ENCODE results near the gene SCYGR7.

Gene SCYGR7

DNA sequence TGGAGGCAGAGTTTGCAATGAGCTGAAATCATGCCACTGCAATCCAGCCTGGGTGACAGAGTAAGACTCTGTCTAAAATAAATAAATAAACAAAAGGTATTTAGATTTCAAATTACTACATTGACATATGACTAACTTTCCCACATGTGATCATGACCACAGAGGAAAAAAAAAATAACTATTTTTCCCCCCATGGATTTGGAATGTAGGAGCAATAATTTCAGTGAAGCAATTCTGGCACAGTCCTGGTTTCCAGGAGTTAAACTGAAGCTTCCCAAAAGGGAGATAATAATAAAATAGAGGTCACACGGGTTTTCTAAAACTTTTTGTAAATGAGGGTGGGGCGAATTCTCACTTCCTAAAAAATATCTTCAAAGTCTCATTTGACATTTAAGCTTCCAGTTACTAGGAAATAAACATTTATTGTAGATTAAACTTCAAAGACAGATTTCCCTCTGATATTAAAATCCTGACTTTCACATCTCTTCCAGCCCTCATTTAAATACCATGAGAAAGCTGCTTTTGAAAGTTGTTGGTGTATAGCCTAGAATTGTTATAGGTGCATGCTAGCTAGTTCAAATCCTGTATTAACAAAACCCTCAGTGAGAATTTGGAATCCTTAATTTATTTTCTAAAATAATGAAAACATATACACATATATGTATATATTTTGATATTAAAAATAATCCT lies 31.0 kb upstream of the SCYGR7 start:
- no peak for ATAC-seq

DNA sequence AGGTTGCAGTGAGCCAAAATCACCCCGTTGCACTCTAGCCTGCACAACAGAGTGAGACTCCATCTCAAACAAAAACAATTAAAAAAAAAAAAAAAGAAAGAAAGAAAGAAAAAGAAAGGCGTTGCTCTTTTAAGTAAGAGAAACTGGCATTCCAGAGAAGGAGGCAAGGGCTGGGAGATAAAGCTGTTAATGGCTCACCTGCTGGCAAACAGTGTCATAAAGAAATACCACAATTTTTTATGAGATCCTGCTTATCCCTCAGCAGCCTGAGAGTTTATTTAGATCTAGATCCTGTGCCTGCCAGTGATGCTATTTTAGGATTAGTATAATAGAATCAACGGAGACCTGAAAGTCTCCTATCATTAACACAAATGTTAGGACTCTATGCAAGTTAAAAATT lies 26.6 kb upstream of the SCYGR7 start:
- TF ChIP-seq, protein P1, sequence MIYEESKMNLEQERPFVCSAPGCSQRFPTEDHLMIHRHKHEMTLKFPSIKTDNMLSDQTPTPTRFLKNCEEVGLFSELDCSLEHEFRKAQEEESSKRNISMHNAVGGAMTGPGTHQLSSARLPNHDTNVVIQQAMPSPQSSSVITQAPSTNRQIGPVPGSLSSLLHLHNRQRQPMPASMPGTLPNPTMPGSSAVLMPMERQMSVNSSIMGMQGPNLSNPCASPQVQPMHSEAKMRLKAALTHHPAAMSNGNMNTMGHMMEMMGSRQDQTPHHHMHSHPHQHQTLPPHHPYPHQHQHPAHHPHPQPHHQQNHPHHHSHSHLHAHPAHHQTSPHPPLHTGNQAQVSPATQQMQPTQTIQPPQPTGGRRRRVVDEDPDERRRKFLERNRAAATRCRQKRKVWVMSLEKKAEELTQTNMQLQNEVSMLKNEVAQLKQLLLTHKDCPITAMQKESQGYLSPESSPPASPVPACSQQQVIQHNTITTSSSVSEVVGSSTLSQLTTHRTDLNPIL (CRISPR knock-in tag; IDR thresholded peaks at IDR 0.05; ENCODE audit: low read depth) = no peak
- TF ChIP-seq RARB (CRISPR knock-in tag; IDR thresholded peaks at IDR 0.05) = no peak
- ATAC-seq = no peak

More for the DNA sequence above, 31.0 kb upstream of the SCYGR7 start:
- TF ChIP-seq TCF4 (CRISPR knock-in tag; IDR thresholded peaks at IDR 0.05; ENCODE audit: borderline replicate concordance) (no peak), CSDC2 (CRISPR knock-in tag; IDR thresholded peaks at IDR 0.05) (no peak), ISL1 (CRISPR knock-in tag; IDR thresholded peaks at IDR 0.05) (no peak), TOX (CRISPR knock-in tag; IDR thresholded peaks at IDR 0.05; ENCODE audit: borderline replicate concordance) (no peak), ZFP3 (CRISPR knock-in tag; IDR thresholded peaks at IDR 0.05) (no peak), GLIS3 (CRISPR knock-in tag; IDR thresholded peaks at IDR 0.05) (no peak), OSR1 (CRISPR knock-in tag; IDR thresholded peaks at IDR 0.05) (no peak), ESRRG (CRISPR knock-in tag; IDR thresholded peaks at IDR 0.05) (no peak), ZNF70 (CRISPR knock-in tag; IDR thresholded peaks at IDR 0.05) (no peak), RARB (CRISPR knock-in tag; IDR thresholded peaks at IDR 0.05) (no peak)
- TF ChIP-seq, protein P2, sequence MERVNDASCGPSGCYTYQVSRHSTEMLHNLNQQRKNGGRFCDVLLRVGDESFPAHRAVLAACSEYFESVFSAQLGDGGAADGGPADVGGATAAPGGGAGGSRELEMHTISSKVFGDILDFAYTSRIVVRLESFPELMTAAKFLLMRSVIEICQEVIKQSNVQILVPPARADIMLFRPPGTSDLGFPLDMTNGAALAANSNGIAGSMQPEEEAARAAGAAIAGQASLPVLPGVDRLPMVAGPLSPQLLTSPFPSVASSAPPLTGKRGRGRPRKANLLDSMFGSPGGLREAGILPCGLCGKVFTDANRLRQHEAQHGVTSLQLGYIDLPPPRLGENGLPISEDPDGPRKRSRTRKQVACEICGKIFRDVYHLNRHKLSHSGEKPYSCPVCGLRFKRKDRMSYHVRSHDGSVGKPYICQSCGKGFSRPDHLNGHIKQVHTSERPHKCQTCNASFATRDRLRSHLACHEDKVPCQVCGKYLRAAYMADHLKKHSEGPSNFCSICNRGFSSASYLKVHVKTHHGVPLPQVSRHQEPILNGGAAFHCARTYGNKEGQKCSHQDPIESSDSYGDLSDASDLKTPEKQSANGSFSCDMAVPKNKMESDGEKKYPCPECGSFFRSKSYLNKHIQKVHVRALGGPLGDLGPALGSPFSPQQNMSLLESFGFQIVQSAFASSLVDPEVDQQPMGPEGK (CRISPR knock-in tag; IDR thresholded peaks at IDR 0.05; ENCODE audit: borderline replicate concordance) = no peak
- TF ChIP-seq, protein P1 (CRISPR knock-in tag; IDR thresholded peaks at IDR 0.05; ENCODE audit: low read depth) = no peak
- TF ChIP-seq, protein P3, sequence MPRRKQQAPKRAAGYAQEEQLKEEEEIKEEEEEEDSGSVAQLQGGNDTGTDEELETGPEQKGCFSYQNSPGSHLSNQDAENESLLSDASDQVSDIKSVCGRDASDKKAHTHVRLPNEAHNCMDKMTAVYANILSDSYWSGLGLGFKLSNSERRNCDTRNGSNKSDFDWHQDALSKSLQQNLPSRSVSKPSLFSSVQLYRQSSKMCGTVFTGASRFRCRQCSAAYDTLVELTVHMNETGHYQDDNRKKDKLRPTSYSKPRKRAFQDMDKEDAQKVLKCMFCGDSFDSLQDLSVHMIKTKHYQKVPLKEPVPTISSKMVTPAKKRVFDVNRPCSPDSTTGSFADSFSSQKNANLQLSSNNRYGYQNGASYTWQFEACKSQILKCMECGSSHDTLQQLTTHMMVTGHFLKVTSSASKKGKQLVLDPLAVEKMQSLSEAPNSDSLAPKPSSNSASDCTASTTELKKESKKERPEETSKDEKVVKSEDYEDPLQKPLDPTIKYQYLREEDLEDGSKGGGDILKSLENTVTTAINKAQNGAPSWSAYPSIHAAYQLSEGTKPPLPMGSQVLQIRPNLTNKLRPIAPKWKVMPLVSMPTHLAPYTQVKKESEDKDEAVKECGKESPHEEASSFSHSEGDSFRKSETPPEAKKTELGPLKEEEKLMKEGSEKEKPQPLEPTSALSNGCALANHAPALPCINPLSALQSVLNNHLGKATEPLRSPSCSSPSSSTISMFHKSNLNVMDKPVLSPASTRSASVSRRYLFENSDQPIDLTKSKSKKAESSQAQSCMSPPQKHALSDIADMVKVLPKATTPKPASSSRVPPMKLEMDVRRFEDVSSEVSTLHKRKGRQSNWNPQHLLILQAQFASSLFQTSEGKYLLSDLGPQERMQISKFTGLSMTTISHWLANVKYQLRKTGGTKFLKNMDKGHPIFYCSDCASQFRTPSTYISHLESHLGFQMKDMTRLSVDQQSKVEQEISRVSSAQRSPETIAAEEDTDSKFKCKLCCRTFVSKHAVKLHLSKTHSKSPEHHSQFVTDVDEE (CRISPR knock-in tag; IDR thresholded peaks at IDR 0.05) = no peak

DNA sequence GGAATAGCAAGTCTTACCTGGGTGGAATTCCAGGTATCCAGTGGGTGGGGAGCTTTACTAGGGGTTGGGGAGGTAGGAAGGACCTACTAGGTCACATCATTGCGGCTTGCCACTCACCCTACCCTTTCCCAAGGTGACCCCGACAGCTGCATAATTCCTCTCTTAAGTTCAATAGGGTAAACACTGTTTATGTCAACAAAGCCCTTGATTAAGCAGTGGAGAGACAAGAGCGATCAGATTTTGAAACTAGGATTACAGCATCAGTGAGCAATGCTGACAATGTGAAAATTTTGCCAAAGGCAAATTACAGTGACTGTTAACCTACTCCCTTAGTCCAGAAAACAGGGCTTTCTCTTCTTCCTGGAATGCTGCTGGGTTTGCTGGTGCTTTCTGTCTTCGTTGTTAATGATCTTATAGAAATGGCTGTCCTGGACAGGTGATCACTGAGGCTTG lies 24.8 kb upstream of the SCYGR7 start:
- no peak for ATAC-seq

More for the DNA sequence above, 24.8 kb upstream of the SCYGR7 start:
- TF ChIP-seq CSDC2 (CRISPR knock-in tag; IDR thresholded peaks at IDR 0.05) (no peak), GLIS3 (CRISPR knock-in tag; IDR thresholded peaks at IDR 0.05) (no peak), ARNTL (CRISPR knock-in tag; IDR thresholded peaks at IDR 0.05; ENCODE audit: borderline replicate concordance, low read depth) (no peak), ZFP30 (CRISPR knock-in tag; IDR thresholded peaks at IDR 0.05) (no peak), ISL1 (CRISPR knock-in tag; IDR thresholded peaks at IDR 0.05) (no peak), TOX (CRISPR knock-in tag; IDR thresholded peaks at IDR 0.05; ENCODE audit: borderline replicate concordance) (no peak), RARB (CRISPR knock-in tag; IDR thresholded peaks at IDR 0.05) (no peak), TCF4 (CRISPR knock-in tag; IDR thresholded peaks at IDR 0.05; ENCODE audit: borderline replicate concordance) (no peak), PPARA (CRISPR knock-in tag; IDR thresholded peaks at IDR 0.05; ENCODE audit: borderline replicate concordance) (no peak), ZC3H10 (CRISPR knock-in tag; IDR thresholded peaks at IDR 0.05) (no peak)
- TF ChIP-seq, protein P1 (CRISPR knock-in tag; IDR thresholded peaks at IDR 0.05; ENCODE audit: low read depth) = no peak
- TF ChIP-seq, protein P2 (CRISPR knock-in tag; IDR thresholded peaks at IDR 0.05; ENCODE audit: borderline replicate concordance) = no peak
- TF ChIP-seq, protein P3 (CRISPR knock-in tag; IDR thresholded peaks at IDR 0.05) = no peak

Measured in SK-N-SH treated with all-trans-retinoic acid at 6 μM for 48 hours (cell line).